ENCODE measurements around the gene ABHD2. TPM values are rescaled to one million over a fixed set of nuclear protein-coding genes. Genes with fewer than 3 reads are reported as not detected.

The ABHD2 gene
- total RNA-seq, 1 donor from 2014 or later, result 76.6 TPM

- peaks cover 22% of the 10 kb centered on the region for H3K4me1 Mint-ChIP-seq
These were observed 9.1 kb downstream of the ABHD2 start for GRCh38 chr15:89097313-89097712.

DNA sequence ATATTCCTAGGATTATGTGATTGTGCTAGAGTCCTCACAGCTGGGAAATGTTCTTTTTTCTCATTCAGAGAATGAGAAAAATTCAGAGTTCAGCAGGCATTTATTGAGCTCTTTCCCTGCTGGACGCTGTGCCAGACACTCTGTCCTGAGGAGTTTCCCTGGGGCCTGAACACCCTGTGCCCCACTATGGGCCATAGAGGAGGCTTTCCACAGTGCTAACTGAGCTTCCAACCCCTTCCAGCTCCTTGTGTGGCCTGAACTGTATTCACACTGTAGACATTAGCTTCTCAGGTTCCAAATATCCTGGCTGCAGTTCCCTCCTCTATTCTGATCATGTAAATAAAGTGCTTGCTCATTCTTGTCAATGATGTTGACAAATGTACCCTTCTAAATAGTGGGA is 10.0 kb downstream of the ABHD2 start:
- H3K36me3 Mint-ChIP-seq (ENCODE audit: low read depth), result peaks cover 34% of the 10 kb centered on the region
- H3K4me1 Mint-ChIP-seq, result peaks cover 22% of the 10 kb centered on the region
- intact Hi-C loops (cut with micrococcal nuclease), result no loop called here
- no peak for DNase-seq
- no peak overlapping the region for H3K4me3 Mint-ChIP-seq
- H3K27ac Mint-ChIP-seq, result no peak overlapping the region
- no peaks in the 10 kb centered on the region for H3K27me3 Mint-ChIP-seq
- H3K9me3 Mint-ChIP-seq, result no peaks in the 10 kb centered on the region

More at GRCh38 chr15:89097313-89097712, 9.1 kb downstream of the ABHD2 start:
- Mint-ChIP-seq H3K4me3 (no peak overlapping the region), H3K27me3 (no peaks in the 10 kb centered on the region), H3K9me3 (no peaks in the 10 kb centered on the region), H3K36me3 (ENCODE audit: low read depth) (peaks cover 29% of the 10 kb centered on the region), H3K27ac (peak overlapping the region; percentile 44)
- intact Hi-C loops (cut with micrococcal nuclease), result no loop called here
- no peak for DNase-seq

- DNase-seq, result no peak
- no peak overlapping the region for H3K4me3 Mint-ChIP-seq
- peaks cover 19% of the 10 kb centered on the region for H3K4me1 Mint-ChIP-seq
- peaks cover 27% of the 10 kb centered on the region for H3K36me3 Mint-ChIP-seq (ENCODE audit: low read depth)
- no peaks in the 10 kb centered on the region for H3K9me3 Mint-ChIP-seq
- intact Hi-C loops (cut with micrococcal nuclease), result no loop called here
- H3K27ac Mint-ChIP-seq, result no peak overlapping the region
- H3K27me3 Mint-ChIP-seq, result no peaks in the 10 kb centered on the region
These were observed 11.7 kb downstream of the ABHD2 start for GRCh38 chr15:89099968-89100367.

DNA sequence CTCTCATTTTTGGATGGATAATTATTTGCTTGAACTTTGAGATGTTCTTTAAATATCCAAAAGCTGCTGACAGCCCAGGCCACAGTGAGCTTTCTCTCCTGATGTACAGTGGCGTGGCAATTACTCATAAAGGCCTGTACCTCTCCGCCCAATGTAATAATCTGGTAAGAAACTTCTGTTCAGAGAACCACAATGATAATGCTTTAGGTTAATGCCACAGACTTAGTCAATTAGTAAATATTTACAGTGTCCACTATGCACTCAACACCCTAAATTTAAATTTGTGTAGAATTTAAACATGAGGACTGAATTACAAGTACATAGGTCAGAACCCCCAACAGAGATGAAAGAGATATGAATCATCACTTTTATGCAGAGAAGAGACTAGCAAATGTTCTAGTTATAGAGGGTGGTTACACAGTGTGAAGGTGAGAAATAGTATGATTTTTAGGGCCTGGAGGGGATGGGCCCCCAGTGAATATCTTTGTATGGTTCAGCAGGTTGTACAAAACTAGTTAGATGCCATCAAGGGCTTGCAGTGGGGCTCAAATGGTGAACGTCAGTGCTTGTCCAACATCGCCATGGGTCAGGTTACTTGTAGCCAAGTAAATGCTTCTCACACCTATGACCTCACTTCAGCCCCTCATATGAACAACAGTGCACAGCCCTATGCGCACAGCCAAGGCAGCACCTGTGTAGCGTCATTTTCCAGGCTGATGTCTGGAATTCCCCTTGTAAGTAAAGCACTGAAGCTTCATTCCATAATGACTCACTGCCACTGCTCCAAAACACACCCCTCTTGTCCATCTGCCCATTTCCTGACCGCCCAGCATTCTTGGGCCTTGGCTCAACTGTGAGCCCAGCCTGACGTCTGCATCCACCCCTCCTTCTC is 13.3 kb downstream of the ABHD2 start:
- Mint-ChIP-seq H3K27me3 (no peaks in the 10 kb centered on the region), H3K9me3 (no peaks in the 10 kb centered on the region), H3K27ac (no peak overlapping the region), H3K36me3 (ENCODE audit: low read depth) (peaks cover 28% of the 10 kb centered on the region), H3K4me3 (no peak overlapping the region), H3K4me1 (peaks cover 19% of the 10 kb centered on the region)
- intact Hi-C loops (cut with micrococcal nuclease), result no loop called here
- no peak for DNase-seq

DNA sequence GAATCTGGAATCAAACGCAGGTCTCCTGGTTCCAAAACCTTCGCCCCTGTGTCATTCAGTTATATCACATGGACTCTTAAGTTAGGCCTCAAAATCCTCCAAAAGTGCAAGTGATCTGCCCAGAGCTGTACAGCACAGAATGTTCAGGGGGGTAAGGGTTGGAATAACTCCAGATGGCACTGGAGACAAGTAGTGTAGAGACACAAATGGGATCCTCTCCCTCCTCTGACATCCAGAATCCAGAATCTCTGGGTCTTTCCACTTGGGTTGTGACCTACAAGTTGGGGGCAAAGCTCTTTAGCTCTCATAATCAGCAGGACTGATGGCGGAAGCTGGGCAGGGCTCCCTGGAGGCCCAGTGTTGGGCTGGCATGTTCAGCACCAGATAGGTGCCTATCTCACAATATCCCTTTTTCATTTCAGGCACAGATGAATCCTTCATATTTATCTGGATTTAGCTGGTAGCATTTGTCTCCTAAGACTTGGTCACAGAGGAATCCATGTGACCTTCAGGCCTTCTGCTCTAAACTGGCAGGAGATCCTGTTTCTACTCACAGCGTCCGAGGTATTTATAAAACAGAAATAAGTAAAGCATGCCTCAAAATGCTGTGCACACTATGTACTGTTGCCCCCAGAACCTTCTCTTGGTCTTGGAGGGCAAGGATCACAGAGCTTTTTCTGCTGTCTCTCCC is 15.4 kb downstream of the ABHD2 start:
- Mint-ChIP-seq H3K4me1 (peaks cover 18% of the 10 kb centered on the region), H3K27me3 (no peaks in the 10 kb centered on the region), H3K36me3 (ENCODE audit: low read depth) (peaks cover 26% of the 10 kb centered on the region), H3K4me3 (no peak overlapping the region), H3K9me3 (no peaks in the 10 kb centered on the region), H3K27ac (no peak overlapping the region)
- intact Hi-C loops (cut with micrococcal nuclease), result no loop called here
- DNase-seq, result no peak

- no peak for DNase-seq
- Mint-ChIP-seq H3K4me1 (peaks cover 18% of the 10 kb centered on the region), H3K27me3 (no peaks in the 10 kb centered on the region), H3K36me3 (ENCODE audit: low read depth) (peaks cover 23% of the 10 kb centered on the region), H3K27ac (no peak overlapping the region), H3K4me3 (no peak overlapping the region), H3K9me3 (no peaks in the 10 kb centered on the region)
- intact Hi-C loops (cut with micrococcal nuclease), result no loop called here
These were observed 15.9 kb downstream of the ABHD2 start for GRCh38 chr15:89104172-89104564.

GRCh38 chr15:89105147-89105546 is 16.9 kb downstream of the ABHD2 start:
- Mint-ChIP-seq H3K36me3 (ENCODE audit: low read depth) (peaks cover 21% of the 10 kb centered on the region), H3K27ac (no peak overlapping the region), H3K27me3 (no peaks in the 10 kb centered on the region), H3K4me1 (peaks cover 18% of the 10 kb centered on the region), H3K4me3 (no peak overlapping the region), H3K9me3 (no peaks in the 10 kb centered on the region)
- intact Hi-C loops (cut with micrococcal nuclease), result no loop called here
- DNase-seq, result no peak

DNA sequence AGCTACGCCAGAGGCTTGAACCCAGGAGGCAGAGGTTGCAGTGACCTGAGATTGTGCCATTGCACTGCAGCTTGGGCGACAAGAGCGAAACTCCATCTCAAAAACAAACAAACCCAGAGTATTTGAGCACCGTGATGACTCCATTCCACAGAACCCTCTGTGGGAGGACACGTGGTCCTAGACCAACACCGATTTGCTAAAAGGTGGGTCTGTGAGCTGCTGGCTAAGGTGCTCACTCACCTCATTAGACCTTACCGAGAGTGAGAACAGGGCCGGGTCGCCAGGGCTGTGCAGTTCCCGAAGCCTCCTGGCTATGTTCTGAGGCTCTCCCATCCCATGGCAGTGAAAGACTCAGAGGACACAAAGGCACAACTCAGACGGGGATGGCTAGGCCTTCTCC is 17.9 kb downstream of the ABHD2 start:
- Mint-ChIP-seq H3K36me3 (ENCODE audit: low read depth) (peaks cover 18% of the 10 kb centered on the region), H3K9me3 (no peaks in the 10 kb centered on the region), H3K27ac (no peak overlapping the region), H3K4me3 (no peak overlapping the region), H3K27me3 (no peaks in the 10 kb centered on the region), H3K4me1 (peaks cover 11% of the 10 kb centered on the region)
- DNase-seq, result no peak
- intact Hi-C loops (cut with micrococcal nuclease), result no loop called here

DNA sequence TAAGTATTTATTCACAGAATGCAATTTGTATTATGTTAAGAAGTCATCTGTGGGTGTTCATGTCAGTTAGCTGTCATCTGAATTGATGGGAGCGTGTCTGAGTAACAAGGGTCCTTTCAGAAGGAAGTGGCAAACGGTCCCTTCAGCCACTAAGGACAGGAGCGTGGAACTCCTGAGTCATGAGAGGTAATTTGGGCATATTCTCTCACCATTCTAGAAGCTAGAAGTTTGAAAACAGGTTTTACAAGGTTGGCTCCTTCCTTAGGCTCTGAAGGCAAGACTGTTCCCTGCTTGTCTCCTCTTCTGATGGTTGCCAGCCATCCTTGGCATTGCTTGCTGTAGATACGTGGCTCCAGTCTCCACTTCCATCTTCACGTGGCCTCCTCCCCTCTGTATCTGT is 19.7 kb downstream of the ABHD2 start:
- H3K27me3 Mint-ChIP-seq, result no peaks in the 10 kb centered on the region
- intact Hi-C loops (cut with micrococcal nuclease), result no loop called here
- no peak overlapping the region for H3K27ac Mint-ChIP-seq
- DNase-seq, result no peak
- H3K4me1 Mint-ChIP-seq, result peaks cover 7% of the 10 kb centered on the region
- H3K4me3 Mint-ChIP-seq, result no peak overlapping the region
- no peaks in the 10 kb centered on the region for H3K9me3 Mint-ChIP-seq
- H3K36me3 Mint-ChIP-seq (ENCODE audit: low read depth), result peaks cover 6% of the 10 kb centered on the region

- no peak for DNase-seq
- Mint-ChIP-seq H3K4me1 (peaks cover 10% of the 10 kb centered on the region), H3K4me3 (no peak overlapping the region)
These were observed 20.6 kb downstream of the ABHD2 start for GRCh38 chr15:89108835-89109234.

DNA sequence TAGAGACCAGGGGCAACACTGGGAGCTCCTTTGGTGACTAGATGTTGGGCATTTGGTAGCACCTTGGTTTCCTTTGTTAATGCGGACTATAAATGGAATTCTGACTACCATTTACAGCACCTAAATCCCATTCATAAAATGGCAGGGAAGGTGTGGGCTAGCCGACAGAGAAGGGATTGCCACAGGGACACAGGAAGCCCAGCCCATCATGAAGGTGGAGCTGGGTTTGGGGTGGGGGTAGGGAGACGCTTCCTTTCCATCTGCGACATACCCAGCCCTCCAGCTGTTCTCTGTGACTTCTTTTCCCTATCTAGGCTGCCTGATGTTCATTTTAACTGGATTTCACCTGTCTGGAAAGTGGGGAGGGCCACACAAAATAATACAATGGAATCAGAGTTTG is 21.0 kb downstream of the ABHD2 start:
- Mint-ChIP-seq H3K9me3 (no peaks in the 10 kb centered on the region), H3K4me3 (no peak overlapping the region), H3K27ac (no peak overlapping the region), H3K36me3 (ENCODE audit: low read depth) (peaks cover 9% of the 10 kb centered on the region), H3K27me3 (no peaks in the 10 kb centered on the region), H3K4me1 (peaks cover 10% of the 10 kb centered on the region)
- DNase-seq, result no peak
- intact Hi-C loops (cut with micrococcal nuclease), result no loop called here

More at GRCh38 chr15:89108835-89109234, 20.6 kb downstream of the ABHD2 start:
- intact Hi-C loops (cut with micrococcal nuclease), result no loop called here
- H3K9me3 Mint-ChIP-seq, result no peaks in the 10 kb centered on the region
- H3K27me3 Mint-ChIP-seq, result no peaks in the 10 kb centered on the region
- peaks cover 9% of the 10 kb centered on the region for H3K36me3 Mint-ChIP-seq (ENCODE audit: low read depth)
- H3K27ac Mint-ChIP-seq, result no peak overlapping the region

- Mint-ChIP-seq H3K4me1 (peaks cover 10% of the 10 kb centered on the region), H3K4me3 (no peak overlapping the region), H3K27me3 (no peaks in the 10 kb centered on the region), H3K27ac (no peak overlapping the region), H3K36me3 (ENCODE audit: low read depth) (peaks cover 14% of the 10 kb centered on the region), H3K9me3 (no peaks in the 10 kb centered on the region)
- intact Hi-C loops (cut with micrococcal nuclease), result no loop called here
- no peak for DNase-seq
These were observed 21.8 kb downstream of the ABHD2 start for GRCh38 chr15:89110060-89110459.

DNA sequence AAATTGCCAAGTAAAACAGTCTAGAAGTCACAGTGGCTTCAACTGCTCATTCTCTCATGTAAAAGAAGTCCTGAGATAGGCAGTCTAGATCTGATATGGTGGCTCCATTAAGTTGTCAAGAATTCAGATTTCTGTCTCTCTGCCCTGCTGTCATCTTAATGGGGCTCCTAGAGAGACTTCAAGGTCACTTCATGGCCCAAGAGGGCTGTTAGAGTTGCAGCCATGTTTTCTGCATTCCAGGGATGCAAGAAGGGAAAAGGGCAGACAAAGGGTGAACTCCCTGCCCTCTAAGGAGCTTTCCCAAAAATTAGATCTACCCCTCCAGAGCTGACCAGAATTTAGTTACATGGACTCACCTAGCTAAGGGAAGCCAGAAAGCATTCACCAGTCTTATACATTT is 23.1 kb downstream of the ABHD2 start:
- peaks cover 16% of the 10 kb centered on the region for H3K36me3 Mint-ChIP-seq (ENCODE audit: low read depth)
- H3K9me3 Mint-ChIP-seq, result no peaks in the 10 kb centered on the region
- no peak overlapping the region for H3K27ac Mint-ChIP-seq
- intact Hi-C loops (cut with micrococcal nuclease), result no loop called here
- H3K27me3 Mint-ChIP-seq, result no peaks in the 10 kb centered on the region
- H3K4me1 Mint-ChIP-seq, result peaks cover 10% of the 10 kb centered on the region
- no peak overlapping the region for H3K4me3 Mint-ChIP-seq
- no peak for DNase-seq

DNA sequence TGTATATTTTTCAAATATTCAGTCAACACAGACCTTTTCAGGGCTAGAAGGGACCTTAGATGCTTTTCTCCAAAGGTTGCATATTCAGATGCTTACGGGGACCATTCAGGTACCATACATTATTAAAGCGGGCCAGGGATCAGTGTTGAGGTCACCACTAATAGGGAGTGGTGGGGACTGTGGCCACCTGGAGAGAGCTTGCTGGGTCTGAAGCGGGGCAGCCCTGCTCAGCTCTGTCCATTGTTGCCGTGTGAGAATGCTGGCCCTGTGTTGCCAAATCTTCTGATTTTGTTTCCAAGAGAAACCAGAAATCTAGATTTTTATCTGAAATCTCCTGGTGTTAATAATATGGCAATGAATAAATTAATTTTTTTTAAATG is 23.7 kb downstream of the ABHD2 start:
- intact Hi-C loops (cut with micrococcal nuclease), result no loop called here
- Mint-ChIP-seq H3K4me1 (peaks cover 10% of the 10 kb centered on the region), H3K9me3 (no peaks in the 10 kb centered on the region), H3K27ac (no peak overlapping the region), H3K27me3 (no peaks in the 10 kb centered on the region), H3K4me3 (no peak overlapping the region), H3K36me3 (ENCODE audit: low read depth) (peaks cover 19% of the 10 kb centered on the region)
- DNase-seq, result no peak
